IMR-90 (cell line): ENCODE measurements around the gene DHRS3. TPM values are rescaled to one million over a fixed set of nuclear protein-coding genes. Genes with fewer than 3 reads are reported as not detected.
A peak's percentile ranks its signal among the peaks of the same experiment; 100 is the strongest.

Experiments used
- ATAC-seq: fragments of 200-7000 bp; cut with Tn5 transposase; 2 replicates; pipeline ENCODE4 v1.9.1; 2020; ENCODE audit warnings: low read depth, mild to moderate bottlenecking, moderate library complexity
- Bru-seq: library from RNA; stranded (reverse); fragments of 400-500 nt; gene quantifications from one replicate; lab custom pipeline; 2021; lab: Mats Ljungman, UMichigan
- BruChase-seq, 2 experiments: library from RNA; stranded (reverse); fragments of 400-500 nt; gene quantifications; one replicate each; lab custom pipeline; 2021; lab: Mats Ljungman, UMichigan
- BruUV-seq: library from RNA; stranded (reverse); fragments of 400-500 nt; replicated peaks from 2 replicates; lab custom pipeline; 2021; lab: Mats Ljungman, UMichigan
- CTCF ChIA-PET: fragments of 300-600 bp; formaldehyde crosslinking; extraction: SDS; loops from one replicate; lab custom pipeline; 2021; ENCODE audit warnings: antibody characterized with exemption; lab: Yijun Ruan, JAX
- POLR2A ChIA-PET: fragments of 300-600 bp; sonication (Branson Sonifier 250); formaldehyde crosslinking; loops from one replicate; lab custom pipeline; 2022; ENCODE audit warnings: antibody characterized with exemption; ENCODE audit not compliant: unreplicated experiment; lab: Charles Lee
- DNase-seq: peaks from one replicate; pipeline ENCODE4 v3.0.0; 2013
- H2AFZ ChIP-seq: replicated peaks from 2 replicates; pipeline ENCODE3; 2013; ENCODE audit warnings: low read length, mild to moderate bottlenecking; ENCODE audit not compliant: poor library complexity
- H2AK5ac ChIP-seq: 2 replicates; pipeline ENCODE4 v1.6.1; 2013; ENCODE audit warnings: low read depth, low read length, inconsistent platforms
- H2AK9ac ChIP-seq: replicated peaks from 2 replicates; pipeline ENCODE3; 2013; ENCODE audit warnings: mild to moderate bottlenecking, low read depth, low read length, moderate library complexity; ENCODE audit not compliant: poor library complexity
- H2BK120ac ChIP-seq: 2 replicates; pipeline ENCODE4 v1.6.1; 2013; ENCODE audit warnings: low read depth, low read length, inconsistent platforms
- H2BK15ac ChIP-seq: 3 replicates; pipeline ENCODE4 v1.6.1; 2013; ENCODE audit warnings: low read depth, low read length, inconsistent platforms
- H2BK20ac ChIP-seq: 2 replicates; pipeline ENCODE4 v1.6.1; 2013; ENCODE audit warnings: low read depth, mild to moderate bottlenecking, inconsistent platforms, low read length, moderate library complexity
- H2BK5ac ChIP-seq: 2 replicates; pipeline ENCODE4 v1.6.1; 2013; ENCODE audit warnings: mild to moderate bottlenecking, low read depth, low read length, inconsistent platforms; ENCODE audit not compliant: poor library complexity, severe bottlenecking
- H3K14ac ChIP-seq: replicated peaks from 2 replicates; pipeline ENCODE4 v1.6.1; 2013; ENCODE audit warnings: low read depth, low read length, inconsistent platforms
- H3K18ac ChIP-seq: 2 replicates; pipeline ENCODE4 v1.6.1; 2013; ENCODE audit warnings: low read depth, low read length, control low read depth
- H3K23ac ChIP-seq: 2 replicates; pipeline ENCODE4 v1.6.1; 2013; ENCODE audit warnings: low read depth, low read length, inconsistent platforms
- H3K27ac ChIP-seq: 2 replicates; pipeline ENCODE4 v1.5.1; 2013; ENCODE audit warnings: mild to moderate bottlenecking, control low read depth, low read length; ENCODE audit not compliant: insufficient read depth
- H3K27me3 ChIP-seq: 2 replicates; pipeline ENCODE4 v1.6.1; 2013; ENCODE audit warnings: low read length; ENCODE audit not compliant: control insufficient read depth, insufficient read depth
- H3K36me3 ChIP-seq: 2 replicates; pipeline ENCODE4 v1.6.1; 2013; ENCODE audit warnings: low read length, mixed read lengths; ENCODE audit not compliant: control insufficient read depth, insufficient read depth
- H3K4ac ChIP-seq: 2 replicates; pipeline ENCODE4 v1.6.1; 2013; ENCODE audit warnings: low read depth, low read length, inconsistent platforms
- H3K4me1 ChIP-seq: 2 replicates; pipeline ENCODE4 v1.6.1; 2013; ENCODE audit warnings: low read length, mixed read lengths; ENCODE audit not compliant: control insufficient read depth, insufficient read depth
- H3K4me2 ChIP-seq: 2 replicates; pipeline ENCODE4 v1.6.1; 2013; ENCODE audit warnings: low read depth, mild to moderate bottlenecking, control low read depth, low read length, moderate library complexity
- H3K4me3 ChIP-seq: 2 replicates; pipeline ENCODE4 v1.5.1; 2013; ENCODE audit warnings: low read depth, mild to moderate bottlenecking, control low read depth, low read length, moderate library complexity; ENCODE audit not compliant: insufficient read depth
- H3K56ac ChIP-seq: 2 replicates; pipeline ENCODE4 v1.6.1; 2013; ENCODE audit warnings: low read length, inconsistent platforms; ENCODE audit not compliant: insufficient read depth; ENCODE audit errors: extremely low read depth
- H3K79me1 ChIP-seq, 2 experiments: 2 replicates each; pipeline ENCODE4 v1.6.1; 2013; ENCODE audit warnings: low read length in 2 of 2, inconsistent platforms in 1 of 2, low read depth in 1 of 2
- H3K9ac ChIP-seq: 2 replicates; pipeline ENCODE4 v1.6.1; 2013; ENCODE audit warnings: low read depth, low read length, control low read depth
- H3K9me1 ChIP-seq: 2 replicates; pipeline ENCODE4 v1.6.1; 2013; ENCODE audit warnings: low read length, inconsistent platforms; ENCODE audit not compliant: insufficient read depth
- H3K9me3 ChIP-seq: 2 replicates; pipeline ENCODE4 v1.6.1; 2013; ENCODE audit warnings: low read length; ENCODE audit not compliant: control insufficient read depth, insufficient read depth
- H4K20me1 ChIP-seq: 2 replicates; pipeline ENCODE4 v1.6.1; 2013; ENCODE audit warnings: low read length, inconsistent platforms; ENCODE audit not compliant: insufficient read depth
- H4K5ac ChIP-seq: 2 replicates; pipeline ENCODE4 v1.6.1; 2013; ENCODE audit warnings: mild to moderate bottlenecking, low read depth, low read length, control low read depth
- H4K8ac ChIP-seq, 2 experiments: 2 replicates each; pipeline ENCODE4 v1.6.1; 2013; ENCODE audit warnings: low read depth in 2 of 2, low read length in 2 of 2, control low read depth in 1 of 2, inconsistent platforms in 1 of 2
- H4K91ac ChIP-seq: 2 replicates; pipeline ENCODE4 v1.6.1; 2013; ENCODE audit warnings: low read depth, low read length, inconsistent platforms; ENCODE audit not compliant: insufficient read depth
- BHLHE40 ChIP-seq: fragments of 150-350 bp; IDR thresholded peaks from 2 replicates; pipeline ENCODE4 v1.6.1; 2016; ENCODE audit warnings: mild to moderate bottlenecking, low read depth, low read length
- MAZ ChIP-seq: IDR thresholded peaks from 2 replicates; pipeline ENCODE4 v1.6.1; 2012; ENCODE audit warnings: low read depth, mild to moderate bottlenecking, low read length, improper control_type of control experiment, moderate library complexity, borderline replicate concordance
- MXI1 ChIP-seq: IDR thresholded peaks from 2 replicates; pipeline ENCODE4 v1.6.1; 2012; ENCODE audit warnings: low read depth, mild to moderate bottlenecking, low read length, moderate library complexity, borderline replicate concordance
- SMC3 ChIP-seq: fragments of 150-350 bp; IDR thresholded peaks from 2 replicates; pipeline ENCODE4 v1.6.1; 2016; ENCODE audit warnings: low read depth, mild to moderate bottlenecking, antibody characterized with exemption, low read length, moderate library complexity
- WGBS, 2 experiments: methylation state at CpG; one replicate each; pipeline versions ENCODE4 v1.1.5 to v1.1.7; 2013; ENCODE audit warnings: missing lambda C conversion rate in 2 of 2; ENCODE audit not compliant: insufficient read length in 1 of 2; ENCODE audit errors: extremely low coverage in 2 of 2; 5-methylcytosine and 5-hydroxymethylcytosine counted together
- dilution Hi-C: fragments of 300-500 bp; cut with HindIII; formaldehyde crosslinking; loops from one replicate; pipeline ENCODE4 v1.14.3; 2018; ENCODE audit warnings: low sequenced_read_pairs; ENCODE audit not compliant: unreplicated experiment
- in situ Hi-C: fragments of 300-500 bp; cut with MboI; formaldehyde crosslinking; loops from 3 replicates; pipeline ENCODE4 v1.14.3; 2019; ENCODE audit warnings: low sequenced_read_pairs, inconsistent platforms, mixed read lengths
- intact Hi-C: fragments of 100-400 bp; cut with micrococcal nuclease; formaldehyde crosslinking; loops from 2 replicates; pipeline ENCODE4 v1.10.0; 2022
- long read RNA-seq: library from polyadenylated mRNA; unstranded; transcript quantifications from one replicate; pipeline ENCODE4 v2.0.0, GENCODE V29; 2021; ENCODE audit not compliant: unreplicated experiment
- polyA plus RNA-seq, 3 experiments: library from polyadenylated mRNA; depleted of rRNA; stranded (reverse); fragments of >200 nt; gene quantifications; 2 replicates each; pipeline ENCODE4 v1.2.3, GENCODE V29; 2012; ENCODE audit warnings: low replicate concordance in 1 of 3
- total RNA-seq: library from RNA; depleted of rRNA; stranded (reverse); fragments of >200 nt; gene quantifications from 2 replicates; pipeline ENCODE4 v1.2.3, GENCODE V29; 2012; rRNA removed

DHRS3 gene
- 11.4 and 14.5 TPM in 2 replicates for total RNA-seq
- 10.2 and 11.2 TPM in 2 replicates for polyA plus RNA-seq (2012; rRNA removed)
- polyA plus RNA-seq (2012; cell fraction: cytosol; rRNA removed), result 9.9 and 24.8 TPM in 2 replicates
- polyA plus RNA-seq (2012; cell fraction: nucleus; rRNA removed; ENCODE audit: low replicate concordance), result 16.2 and 25.0 TPM in 2 replicates
- percentile 68 among the genes with signal in this experiment for Bru-seq, nascent RNA
- BruChase-seq, experiment 1, labeled RNA remaining after a 6-hour chase, result percentile 64 among the genes with signal in this experiment
- percentile 50 among the genes with signal in this experiment for BruChase-seq, experiment 2, labeled RNA remaining after a 2-hour chase
- long read RNA-seq, transcript DHRS3-204 (6 exons, 1,722 nt), result major isoform, 7 of 13 reads
- long read RNA-seq, partial matches to known transcripts, result 1 of 13 reads
- long read RNA-seq, other reads (novel, unspliced or antisense), result 5 of 13 reads

DNA sequence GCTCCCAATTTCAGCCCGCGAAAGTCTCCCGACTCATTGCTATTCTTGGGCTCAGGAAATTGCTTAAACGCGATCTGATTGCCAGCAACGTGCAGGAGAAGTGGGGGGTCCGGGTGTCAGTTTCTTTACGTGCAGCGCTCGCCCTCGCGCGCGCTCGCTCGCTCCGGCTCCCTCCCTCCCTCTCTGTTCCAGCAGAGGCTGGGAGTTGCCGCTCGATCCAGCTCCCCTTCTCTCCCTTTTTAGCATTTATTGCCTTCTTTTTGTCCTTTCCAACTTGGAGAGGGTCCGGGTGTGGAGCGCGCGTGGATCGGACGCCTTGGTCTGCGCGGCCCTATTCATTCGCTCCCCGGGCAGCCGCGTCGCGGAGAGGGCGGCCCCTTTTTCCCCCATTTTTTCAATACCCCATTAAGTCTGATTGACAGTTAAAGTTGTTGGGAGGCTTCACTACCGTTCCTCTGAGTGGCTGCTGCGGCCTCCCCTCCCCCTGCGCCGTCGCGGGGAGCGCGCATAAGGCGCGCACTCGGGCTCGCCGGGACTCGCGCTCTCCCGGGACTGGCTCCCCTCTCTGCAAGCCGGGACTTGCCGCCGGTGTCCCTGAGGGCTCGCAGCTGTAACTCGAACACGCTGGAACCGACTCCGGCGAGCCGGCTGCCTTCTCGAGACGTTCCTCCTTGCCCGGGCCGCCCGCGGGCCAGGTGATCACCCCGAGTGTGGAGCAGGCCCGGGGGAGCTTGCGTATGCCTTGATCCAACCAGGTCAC, at the start of gene DHRS3:
Gene DHRS3, minus strand, starts transcription at position 310 of the 760 bp plus-strand sequence. CDS start 862 bp downstream, outside the sequence.
- POLR2A ChIA-PET, result interaction anchor here (0.6 to 1.5 kb wide), 6 partner anchors 14 to 216 kb away, joined by 3 to 6 read pairs (median 4); no protein-coding TSS in a partner anchor

More for the DNA sequence above, at the start of gene DHRS3:
- peak within 1 kb of the TSS; percentile 76 for H3K4me2 ChIP-seq
- peak within 1 kb of the TSS; percentile 83 for H2AK9ac ChIP-seq
- H3K4me3 ChIP-seq, result peak within 1 kb of the TSS; percentile 66
- H2BK120ac ChIP-seq, result peak within 1 kb of the TSS; percentile 91
- no peaks in the 10 kb centered on the region for H3K9me3 ChIP-seq
- peaks cover 21% of the 10 kb centered on the region for H3K4me1 ChIP-seq
- peak; percentile 75 for DNase-seq
- H3K9ac ChIP-seq, result peak within 1 kb of the TSS; percentile 74
- peak within 1 kb of the TSS; percentile 64 for H2BK20ac ChIP-seq
- H3K23ac ChIP-seq, result peak within 1 kb of the TSS; percentile 98
- intact Hi-C loops, result loop anchor here (1.0 to 5.0 kb wide), 4 partner anchors 22 to 156 kb away; no protein-coding TSS in a partner anchor
- H2AFZ ChIP-seq, result peak within 1 kb of the TSS; percentile 90
- peak; percentile 51 for ATAC-seq
- peaks cover 3 to 20% of the 10 kb centered on the region in 2 experiments; a peak in 2 of 4 replicates for H3K79me1 ChIP-seq
- H3K18ac ChIP-seq, result peak within 1 kb of the TSS; percentile 86
- H2BK5ac ChIP-seq, result peak within 1 kb of the TSS; percentile 86
- H3K9me1 ChIP-seq, result 0 out of 2 replicates have a peak, but pooled peaks cover 2% of the 10 kb centered on the region
- CTCF ChIA-PET, result interaction anchor here (0.9 to 2.4 kb wide), 5 partner anchors 17 to 304 kb away, joined by 3 to 6 read pairs (median 4); no protein-coding TSS in a partner anchor
- H4K91ac ChIP-seq, result peak within 1 kb of the TSS; percentile 96
- WGBS, 2 experiments, result 3% methylated on average over 22 of the region's 69 CpGs; no CpG with 5 or more reads in 1 of the 2 experiments
- H4K8ac ChIP-seq, result peak within 1 kb of the TSS; percentile 85 to 90
- peak within 1 kb of the TSS; percentile 94 for H3K14ac ChIP-seq
- no TSS peak for BruUV-seq
- H2BK15ac ChIP-seq, result peak within 1 kb of the TSS; percentile 71; the same call in 2 of the 3 replicates
- no peaks in the 10 kb centered on the region for H4K20me1 ChIP-seq
- peak within 1 kb of the TSS; percentile 87 for H3K27ac ChIP-seq
- peak within 1 kb of the TSS; percentile 83 for H4K5ac ChIP-seq
- TF ChIP-seq SMC3 (no peak), BHLHE40 (peak; percentile 62), MXI1 (no peak), MAZ (peak; percentile 75; the same call in 1 of the 2 replicates)
- peak within 1 kb of the TSS; percentile 68 for H3K56ac ChIP-seq
- H3K4ac ChIP-seq, result peak within 1 kb of the TSS; percentile 95
- peak within 1 kb of the TSS; percentile 85 for H2AK5ac ChIP-seq
- H3K27me3 ChIP-seq, result no peaks in the 10 kb centered on the region
- dilution Hi-C loops, result no loop called here
- peaks cover 1% of the 10 kb centered on the region for H3K36me3 ChIP-seq
- in situ Hi-C loops, result loop anchor here (5.0 to 25.0 kb wide), 3 partner anchors 63 to 306 kb away; no protein-coding TSS in a partner anchor
